ENCODE measurements around the gene SAP30BP. TPM values are rescaled to one million over a fixed set of nuclear protein-coding genes. Genes with fewer than 3 reads are reported as not detected.

Gene SAP30BP
- total RNA-seq, 1 donor from 2014 or later: 75.8 TPM

GRCh38 chr17:75742337-75742736, 75.2 kb downstream of the SAP30BP start:
- H3K4me3 ChIP-seq: no peak overlapping the region
- no peaks in the 10 kb centered on the region for H3K27me3 ChIP-seq
- no peaks in the 10 kb centered on the region for H3K79me2 ChIP-seq (ENCODE audit: low read depth)
- H3K9me3 ChIP-seq (ENCODE audit: low read depth): no peaks in the 10 kb centered on the region
- H4K20me1 ChIP-seq (ENCODE audit: low read depth): no peaks in the 10 kb centered on the region
- no peak overlapping the region for H2AFZ ChIP-seq (replicated peaks)
- peaks cover under 1% of the 10 kb centered on the region for H3F3A ChIP-seq (ENCODE audit: low read depth)
- H3K27ac ChIP-seq: no peak overlapping the region
- H3K4me2 ChIP-seq: no peak overlapping the region
- no peak overlapping the region for H3K27ac Mint-ChIP-seq
- peaks cover 3% of the 10 kb centered on the region for H3K27me3 Mint-ChIP-seq (ENCODE audit: insufficient read depth, low read depth)
- H3K9ac ChIP-seq: no peak overlapping the region
- TF ChIP-seq CTCF (IDR thresholded peaks at IDR 0.05): no peak
- TF ChIP-seq EZH2phosphoT487 (IDR thresholded peaks at IDR 0.05): no peak
- no peak for TF ChIP-seq EZH2 (IDR thresholded peaks at IDR 0.05)
- no peaks in the 10 kb centered on the region for H3K36me3 ChIP-seq
- H3K4me1 Mint-ChIP-seq: peaks cover 6% of the 10 kb centered on the region
- no peaks in the 10 kb centered on the region for H3K9me3 Mint-ChIP-seq
- no peak overlapping the region for H3K4me3 Mint-ChIP-seq
- no peaks in the 10 kb centered on the region for H3K4me1 ChIP-seq
- H3K36me3 Mint-ChIP-seq: no peaks in the 10 kb centered on the region
- DNase-seq (ENCODE audit: low spot score): no peak

GRCh38 chr17:75743625-75744206, 76.6 kb downstream of the SAP30BP start:
- H4K20me1 ChIP-seq (ENCODE audit: low read depth): no peaks in the 10 kb centered on the region
- no peaks in the 10 kb centered on the region for H3K36me3 Mint-ChIP-seq

GRCh38 chr17:75748706-75749105, 81.6 kb downstream of the SAP30BP start:
- Histone ChIP-seq H3K27ac (no peak overlapping the region), H3K36me3 (no peaks in the 10 kb centered on the region), H3K27me3 (peaks cover 6% of the 10 kb centered on the region), H3K4me2 (no peak overlapping the region), H3K4me3 (no peak overlapping the region), H3K79me2 (ENCODE audit: low read depth) (no peaks in the 10 kb centered on the region), H4K20me1 (ENCODE audit: low read depth) (no peaks in the 10 kb centered on the region), H3K9me3 (ENCODE audit: low read depth) (no peaks in the 10 kb centered on the region), H2AFZ (replicated peaks) (no peak overlapping the region), H3K9ac (no peak overlapping the region), H3K4me1 (no peaks in the 10 kb centered on the region), H3F3A (ENCODE audit: low read depth) (peaks cover 21% of the 10 kb centered on the region)
- H3K27ac Mint-ChIP-seq: no peak overlapping the region
- H3K4me3 Mint-ChIP-seq: no peak overlapping the region
- H3K9me3 Mint-ChIP-seq: no peaks in the 10 kb centered on the region
- peaks cover 9% of the 10 kb centered on the region for H3K27me3 Mint-ChIP-seq (ENCODE audit: insufficient read depth, low read depth)
- no peak for TF ChIP-seq CTCF (IDR thresholded peaks at IDR 0.05)
- no peak for TF ChIP-seq EZH2phosphoT487 (IDR thresholded peaks at IDR 0.05)
- no peak for TF ChIP-seq EZH2 (IDR thresholded peaks at IDR 0.05)
- H3K36me3 Mint-ChIP-seq: no peaks in the 10 kb centered on the region
- peaks cover 6% of the 10 kb centered on the region for H3K4me1 Mint-ChIP-seq
- no peak for DNase-seq (ENCODE audit: low spot score)

More at GRCh38 chr17:75743625-75744206, 76.6 kb downstream of the SAP30BP start:
- Mint-ChIP-seq H3K27ac (no peak overlapping the region), H3K27me3 (ENCODE audit: insufficient read depth, low read depth) (peaks cover 6% of the 10 kb centered on the region), H3K9me3 (no peaks in the 10 kb centered on the region), H3K4me1 (no peaks in the 10 kb centered on the region), H3K4me3 (no peak overlapping the region)
- no peak overlapping the region for H2AFZ ChIP-seq (replicated peaks)
- H3F3A ChIP-seq (ENCODE audit: low read depth): peaks cover 4% of the 10 kb centered on the region
- no peak overlapping the region for H3K9ac ChIP-seq
- no peaks in the 10 kb centered on the region for H3K4me1 ChIP-seq
- H3K79me2 ChIP-seq (ENCODE audit: low read depth): no peaks in the 10 kb centered on the region
- no peak overlapping the region for H3K27ac ChIP-seq
- no peaks in the 10 kb centered on the region for H3K9me3 ChIP-seq (ENCODE audit: low read depth)
- no peaks in the 10 kb centered on the region for H3K36me3 ChIP-seq
- H3K27me3 ChIP-seq: no peaks in the 10 kb centered on the region
- H3K4me2 ChIP-seq: no peak overlapping the region
- H3K4me3 ChIP-seq: no peak overlapping the region
- DNase-seq (ENCODE audit: low spot score): no peak
- TF ChIP-seq CTCF (IDR thresholded peaks at IDR 0.05): no peak

Data from neural progenitor cell (in vitro differentiated cells).